ENCODE results near the gene RAB20.

- no peak for TF ChIP-seq EZH2 (IDR thresholded peaks at IDR 0.05; ENCODE audit: insufficient read depth, poor library complexity, severe bottlenecking)
- no peak for TF ChIP-seq EZH2phosphoT487 (IDR thresholded peaks at IDR 0.05; ENCODE audit: insufficient read depth, low read depth)
These were observed 61.8 kb downstream of the RAB20 start for GRCh38 chr13:110499621-110500281.
